ENCODE results near the gene ESAM. TPM values are rescaled to one million over a fixed set of nuclear protein-coding genes. Genes with fewer than 3 reads are reported as not detected.

ESAM gene
- total and polyA plus RNA-seq, 10 of the 15 experiments (the other 5 are each of a cell fraction or from before 2014, with no cell fraction given) = 2.7 to 43.6 (median 19.5) TPM

DNA sequence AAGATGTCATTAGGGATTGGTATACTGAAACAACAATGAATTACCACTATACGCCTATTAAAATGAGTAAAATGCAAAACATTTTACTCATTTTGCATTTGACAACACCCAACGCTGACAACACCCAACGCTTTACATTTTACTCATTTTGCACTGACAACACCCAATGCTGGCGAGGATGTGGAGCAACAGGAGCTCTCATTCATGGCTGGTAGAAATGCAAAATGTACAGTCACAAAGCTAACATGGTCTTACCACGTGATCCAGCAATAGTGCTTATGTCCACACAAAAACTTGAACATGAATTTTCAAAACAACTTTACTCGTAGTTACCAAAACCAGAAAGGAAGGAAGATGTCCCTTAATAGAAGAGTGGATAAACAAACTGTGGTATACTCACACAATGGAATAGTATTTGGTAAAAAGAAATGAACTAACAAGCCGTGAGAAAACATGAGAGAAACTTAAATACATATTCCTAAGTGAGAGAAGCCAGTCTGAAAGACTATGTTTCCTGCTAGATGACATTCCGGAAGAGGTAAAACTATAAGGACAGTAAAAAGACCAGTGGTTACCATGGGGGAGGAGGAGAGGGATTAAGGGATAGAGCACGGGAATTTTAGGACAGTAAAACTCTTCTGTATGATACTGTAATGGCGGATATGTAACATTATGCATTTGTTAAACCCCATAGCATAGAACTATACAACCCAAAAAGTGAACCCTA is 49.5 kb upstream of the ESAM start (continued):
- TF ChIP-seq E2F8 (IDR thresholded peaks at IDR 0.05; ENCODE audit: low read depth, partially characterized antibody) = no peak
- TF ChIP-seq, protein P1, sequence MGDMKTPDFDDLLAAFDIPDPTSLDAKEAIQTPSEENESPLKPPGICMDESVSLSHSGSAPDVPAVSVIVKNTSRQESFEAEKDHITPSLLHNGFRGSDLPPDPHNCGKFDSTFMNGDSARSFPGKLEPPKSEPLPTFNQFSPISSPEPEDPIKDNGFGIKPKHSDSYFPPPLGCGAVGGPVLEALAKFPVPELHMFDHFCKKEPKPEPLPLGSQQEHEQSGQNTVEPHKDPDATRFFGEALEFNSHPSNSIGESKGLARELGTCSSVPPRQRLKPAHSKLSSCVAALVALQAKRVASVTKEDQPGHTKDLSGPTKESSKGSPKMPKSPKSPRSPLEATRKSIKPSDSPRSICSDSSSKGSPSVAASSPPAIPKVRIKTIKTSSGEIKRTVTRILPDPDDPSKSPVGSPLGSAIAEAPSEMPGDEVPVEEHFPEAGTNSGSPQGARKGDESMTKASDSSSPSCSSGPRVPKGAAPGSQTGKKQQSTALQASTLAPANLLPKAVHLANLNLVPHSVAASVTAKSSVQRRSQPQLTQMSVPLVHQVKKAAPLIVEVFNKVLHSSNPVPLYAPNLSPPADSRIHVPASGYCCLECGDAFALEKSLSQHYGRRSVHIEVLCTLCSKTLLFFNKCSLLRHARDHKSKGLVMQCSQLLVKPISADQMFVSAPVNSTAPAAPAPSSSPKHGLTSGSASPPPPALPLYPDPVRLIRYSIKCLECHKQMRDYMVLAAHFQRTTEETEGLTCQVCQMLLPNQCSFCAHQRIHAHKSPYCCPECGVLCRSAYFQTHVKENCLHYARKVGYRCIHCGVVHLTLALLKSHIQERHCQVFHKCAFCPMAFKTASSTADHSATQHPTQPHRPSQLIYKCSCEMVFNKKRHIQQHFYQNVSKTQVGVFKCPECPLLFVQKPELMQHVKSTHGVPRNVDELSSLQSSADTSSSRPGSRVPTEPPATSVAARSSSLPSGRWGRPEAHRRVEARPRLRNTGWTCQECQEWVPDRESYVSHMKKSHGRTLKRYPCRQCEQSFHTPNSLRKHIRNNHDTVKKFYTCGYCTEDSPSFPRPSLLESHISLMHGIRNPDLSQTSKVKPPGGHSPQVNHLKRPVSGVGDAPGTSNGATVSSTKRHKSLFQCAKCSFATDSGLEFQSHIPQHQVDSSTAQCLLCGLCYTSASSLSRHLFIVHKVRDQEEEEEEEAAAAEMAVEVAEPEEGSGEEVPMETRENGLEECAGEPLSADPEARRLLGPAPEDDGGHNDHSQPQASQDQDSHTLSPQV (IDR thresholded peaks at IDR 0.05) = no peak
- TF ChIP-seq MTA2 (IDR thresholded peaks at IDR 0.05; ENCODE audit: low read depth) = no peak
- TF ChIP-seq, protein P2, sequence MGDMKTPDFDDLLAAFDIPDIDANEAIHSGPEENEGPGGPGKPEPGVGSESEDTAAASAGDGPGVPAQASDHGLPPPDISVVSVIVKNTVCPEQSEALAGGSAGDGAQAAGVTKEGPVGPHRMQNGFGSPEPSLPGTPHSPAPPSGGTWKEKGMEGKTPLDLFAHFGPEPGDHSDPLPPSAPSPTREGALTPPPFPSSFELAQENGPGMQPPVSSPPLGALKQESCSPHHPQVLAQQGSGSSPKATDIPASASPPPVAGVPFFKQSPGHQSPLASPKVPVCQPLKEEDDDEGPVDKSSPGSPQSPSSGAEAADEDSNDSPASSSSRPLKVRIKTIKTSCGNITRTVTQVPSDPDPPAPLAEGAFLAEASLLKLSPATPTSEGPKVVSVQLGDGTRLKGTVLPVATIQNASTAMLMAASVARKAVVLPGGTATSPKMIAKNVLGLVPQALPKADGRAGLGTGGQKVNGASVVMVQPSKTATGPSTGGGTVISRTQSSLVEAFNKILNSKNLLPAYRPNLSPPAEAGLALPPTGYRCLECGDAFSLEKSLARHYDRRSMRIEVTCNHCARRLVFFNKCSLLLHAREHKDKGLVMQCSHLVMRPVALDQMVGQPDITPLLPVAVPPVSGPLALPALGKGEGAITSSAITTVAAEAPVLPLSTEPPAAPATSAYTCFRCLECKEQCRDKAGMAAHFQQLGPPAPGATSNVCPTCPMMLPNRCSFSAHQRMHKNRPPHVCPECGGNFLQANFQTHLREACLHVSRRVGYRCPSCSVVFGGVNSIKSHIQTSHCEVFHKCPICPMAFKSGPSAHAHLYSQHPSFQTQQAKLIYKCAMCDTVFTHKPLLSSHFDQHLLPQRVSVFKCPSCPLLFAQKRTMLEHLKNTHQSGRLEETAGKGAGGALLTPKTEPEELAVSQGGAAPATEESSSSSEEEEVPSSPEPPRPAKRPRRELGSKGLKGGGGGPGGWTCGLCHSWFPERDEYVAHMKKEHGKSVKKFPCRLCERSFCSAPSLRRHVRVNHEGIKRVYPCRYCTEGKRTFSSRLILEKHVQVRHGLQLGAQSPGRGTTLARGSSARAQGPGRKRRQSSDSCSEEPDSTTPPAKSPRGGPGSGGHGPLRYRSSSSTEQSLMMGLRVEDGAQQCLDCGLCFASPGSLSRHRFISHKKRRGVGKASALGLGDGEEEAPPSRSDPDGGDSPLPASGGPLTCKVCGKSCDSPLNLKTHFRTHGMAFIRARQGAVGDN (IDR thresholded peaks at IDR 0.05) = no peak
- TF ChIP-seq ZBTB33 (IDR thresholded peaks at IDR 0.05) = no peak

Measured in GM12878 (cell line).